SU-DHL-6 (cell line): ENCODE measurements around the gene RAD23B.

Experiments
- CTCF ChIP-seq: fragments of 200-600 bp; sonication (generic); IDR thresholded peaks from one replicate; pipeline ENCODE4 v1.5.1; 2017; ENCODE audit warnings: antibody characterized with exemption, mild to moderate bottlenecking, low read length, moderate library complexity; ENCODE audit not compliant: insufficient read depth, poor library complexity, severe bottlenecking
- EZH2phosphoT487 ChIP-seq: fragments of 200-600 bp; sonication (generic), shearing (Covaris generic); conservative IDR thresholded peaks from 2 replicates; pipeline ENCODE4 v1.6.1; 2018; ENCODE audit warnings: mild to moderate bottlenecking, antibody characterized with exemption, low read length, moderate library complexity, mixed read lengths

GRCh38 chr9:107249665-107250285 lies 33.3 kb upstream of the RAD23B start:
- TF ChIP-seq CTCF: no peak
- no peak for TF ChIP-seq EZH2phosphoT487
